Left forelimb (tissue), 1 donor: ENCODE results near the gene SLC11A1.

Source experiments
- DNase-seq: peaks from one replicate; pipeline ENCODE4 v3.0.0-alpha.2; 2018; ENCODE audit warnings: low spot score

Gene SLC11A1

GRCh38 chr2:218366621-218367414 is 15.3 kb upstream of the SLC11A1 start:
- no peak for DNase-seq

- peak; percentile 88 for DNase-seq
Measured at GRCh38 chr2:218367415-218368149, 14.5 kb upstream of the SLC11A1 start.

- no peak for DNase-seq
Measured at GRCh38 chr2:218368150-218368528, 13.9 kb upstream of the SLC11A1 start.

GRCh38 chr2:218368621-218369153 is 13.4 kb upstream of the SLC11A1 start:
- DNase-seq, result no peak

GRCh38 chr2:218369330-218369729 is 12.7 kb upstream of the SLC11A1 start:
- no peak for DNase-seq

GRCh38 chr2:218370410-218371063 is 11.5 kb upstream of the SLC11A1 start:
- DNase-seq, result no peak

- no peak for DNase-seq
Measured at GRCh38 chr2:218371983-218372350, 10.1 kb upstream of the SLC11A1 start.

- DNase-seq, result no peak
Measured at GRCh38 chr2:218374795-218375194, 7.3 kb upstream of the SLC11A1 start.

GRCh38 chr2:218375212-218375611 is 6.9 kb upstream of the SLC11A1 start:
- DNase-seq, result no peak

GRCh38 chr2:218378053-218378452 is 4.0 kb upstream of the SLC11A1 start:
- no peak for DNase-seq

- no peak for DNase-seq
Measured at GRCh38 chr2:218382785-218383184, 712 bp downstream of the SLC11A1 start.

GRCh38 chr2:218383892-218384519 is 1.9 kb downstream of the SLC11A1 start:
- DNase-seq, result no peak

GRCh38 chr2:218384975-218385374 is 2.9 kb downstream of the SLC11A1 start:
- DNase-seq, result no peak

- DNase-seq, result no peak
Measured at GRCh38 chr2:218386505-218387368, 4.7 kb downstream of the SLC11A1 start.

- no peak for DNase-seq
Measured at GRCh38 chr2:218387369-218388194, 5.5 kb downstream of the SLC11A1 start.

- DNase-seq, result no peak
Measured at GRCh38 chr2:218389333-218390150, 7.5 kb downstream of the SLC11A1 start.

GRCh38 chr2:218391202-218391601 is 9.1 kb downstream of the SLC11A1 start:
- no peak for DNase-seq

- DNase-seq, result no peak
Measured at GRCh38 chr2:218392459-218392858, 10.4 kb downstream of the SLC11A1 start.

- no peak for DNase-seq
Measured at GRCh38 chr2:218392891-218393462, 10.9 kb downstream of the SLC11A1 start.
